Large intestine (tissue), 3 donors: ENCODE data around the gene NHS. TPM values are rescaled to one million over a fixed set of nuclear protein-coding genes. Genes with fewer than 3 reads are reported as not detected.

Experiments
- DNase-seq, 2 donors: peaks; one replicate each; pipeline versions ENCODE4 v3.0.0 to v3.0.0-alpha.2; 2013
- H3K27ac ChIP-seq: one replicate; pipeline ENCODE4 v1.5.1; 2013; ENCODE audit warnings: low read length
- H3K27me3 ChIP-seq: 2 replicates; pipeline ENCODE4 v1.6.1; 2013; ENCODE audit warnings: low read length; ENCODE audit not compliant: control insufficient read depth, insufficient read depth
- H3K36me3 ChIP-seq: 2 replicates; pipeline ENCODE4 v1.6.1; 2013; ENCODE audit warnings: low read length; ENCODE audit not compliant: control insufficient read depth, insufficient read depth
- H3K4me1 ChIP-seq: one replicate; pipeline ENCODE4 v1.6.1; 2013; ENCODE audit warnings: low read length; ENCODE audit not compliant: control insufficient read depth, insufficient read depth
- H3K4me3 ChIP-seq: one replicate; pipeline ENCODE4 v1.5.1; 2013; ENCODE audit warnings: low read length
- H3K9me3 ChIP-seq: one replicate; pipeline ENCODE4 v1.6.1; 2013; ENCODE audit warnings: mild to moderate bottlenecking, low read depth, low read length, moderate library complexity; ENCODE audit not compliant: control insufficient read depth
- WGBS: methylation state at CpG from one replicate; pipeline ENCODE4 v1.1.5; 2013; ENCODE audit warnings: low lambda C conversion rate; ENCODE audit not compliant: insufficient coverage; 5-methylcytosine and 5-hydroxymethylcytosine counted together
- polyA plus RNA-seq: library from polyadenylated mRNA; unstranded; fragments of 120-200 nt; gene quantifications from one replicate; pipeline ENCODE4 v1.2.1, GENCODE V29; 2013

NHS gene
- polyA plus RNA-seq, 1 donor: 6.6 TPM

DNA sequence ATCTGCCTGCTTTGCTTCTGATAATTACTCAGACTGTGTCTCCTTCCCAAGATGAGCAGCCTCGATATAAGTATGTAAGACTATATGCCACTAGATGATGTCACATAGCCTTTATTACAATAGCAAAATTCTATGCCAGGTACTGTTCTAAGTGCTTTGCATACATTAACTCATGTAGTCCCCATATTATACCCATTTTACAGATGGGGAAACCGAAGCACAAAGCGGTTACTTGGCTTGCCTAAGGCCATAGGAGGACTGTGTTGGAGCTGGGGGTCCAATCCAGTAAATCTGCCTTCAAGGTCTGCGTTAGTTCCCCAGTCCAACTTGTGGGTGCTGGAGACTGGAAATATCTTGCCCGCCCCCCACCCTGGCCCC, 361.5 kb downstream of the NHS start:
- H3K4me3 ChIP-seq: peak overlapping the region; percentile 49
- WGBS: no CpG with 5 or more reads among the region's 5 CpGs
- no peaks in the 10 kb centered on the region for H3K36me3 ChIP-seq
- no peaks in the 10 kb centered on the region for H3K27me3 ChIP-seq
- H3K4me1 ChIP-seq: peaks cover 3% of the 10 kb centered on the region
- no peak for DNase-seq
- no peaks in the 10 kb centered on the region for H3K9me3 ChIP-seq
- H3K27ac ChIP-seq: peak overlapping the region; percentile 96

DNA sequence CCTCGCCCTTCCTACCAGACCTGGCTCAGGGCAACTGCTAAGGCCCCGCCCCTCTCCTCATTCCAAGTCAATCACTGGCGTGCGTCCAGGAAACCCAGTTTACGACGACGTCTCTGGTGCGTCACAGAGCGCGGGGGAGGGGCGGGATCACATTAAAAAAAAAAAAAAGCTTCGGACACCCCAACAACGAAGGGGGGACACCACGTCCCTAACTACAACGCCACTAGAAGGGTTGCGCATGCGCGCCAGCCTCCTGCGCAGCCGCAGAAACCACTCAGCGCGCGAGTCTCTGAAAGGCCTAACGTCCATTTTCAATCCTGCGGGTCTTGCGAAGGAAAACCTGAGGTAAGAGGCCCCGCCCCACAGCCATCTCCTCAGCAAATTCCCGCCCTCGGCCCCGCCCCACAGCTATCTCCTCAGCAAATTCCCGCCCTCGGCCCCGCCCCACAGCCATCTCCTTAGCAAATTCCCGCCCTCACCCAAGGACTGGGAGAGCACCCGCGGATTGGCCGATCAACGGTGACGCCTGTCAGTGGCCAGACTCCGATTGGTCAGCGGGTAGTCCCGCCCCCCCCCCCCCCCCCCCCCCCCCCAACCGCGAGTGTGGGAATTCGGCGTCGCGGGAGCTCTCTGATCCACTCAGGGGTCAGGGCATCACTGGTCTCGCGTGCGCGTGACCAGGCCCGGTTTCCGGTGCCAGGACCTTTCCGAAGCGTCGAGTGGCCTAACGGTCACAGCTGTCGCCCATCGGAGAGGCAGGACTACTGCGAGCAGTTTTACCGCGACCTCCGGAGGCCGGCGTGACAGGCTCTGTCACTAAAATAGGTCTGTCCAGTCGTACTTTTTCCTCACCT, 362.1 kb downstream of the NHS start, which contains the start of gene SCML1:
SCML1 (plus strand) TSS at position 638 of the 854 bp plus-strand sequence. CDS start 6,694 bp downstream, outside the sequence.
- H3K27ac ChIP-seq: peak within 1 kb of the TSS; percentile 99
- H3K9me3 ChIP-seq: no peaks in the 10 kb centered on the region
- no peaks in the 10 kb centered on the region for H3K27me3 ChIP-seq
- WGBS: no CpG with 5 or more reads among the region's 67 CpGs
- peaks cover 5% of the 10 kb centered on the region for H3K4me1 ChIP-seq
- peak within 1 kb of the TSS; percentile 92 for H3K4me3 ChIP-seq
- no peaks in the 10 kb centered on the region for H3K36me3 ChIP-seq
- peak; percentile 96 to 97 for DNase-seq

DNA sequence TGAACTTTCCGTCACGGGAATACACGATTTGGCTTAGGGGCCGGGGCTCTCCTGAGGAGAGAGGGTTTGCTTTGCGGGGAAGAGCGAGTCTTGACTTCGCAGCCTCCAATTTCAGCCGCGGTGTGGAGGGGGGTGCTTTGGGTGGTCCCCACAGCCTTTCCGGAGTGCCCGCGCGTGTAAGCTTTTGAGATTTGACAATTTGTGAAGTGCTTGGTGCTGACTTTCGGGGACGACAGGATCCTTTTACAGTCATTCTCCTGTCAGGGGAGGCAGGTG, 362.6 kb downstream of the NHS start:
- no CpG with 5 or more reads among the region's 15 CpGs for WGBS
- peak overlapping the region; percentile 92 for H3K4me3 ChIP-seq
- no peaks in the 10 kb centered on the region for H3K9me3 ChIP-seq
- H3K4me1 ChIP-seq: peaks cover 5% of the 10 kb centered on the region
- DNase-seq: peak in 1 of 2 donors; percentile 62
- peak overlapping the region; percentile 99 for H3K27ac ChIP-seq
- H3K36me3 ChIP-seq: no peaks in the 10 kb centered on the region
- no peaks in the 10 kb centered on the region for H3K27me3 ChIP-seq

- peak in 1 of 2 donors; percentile 60 for DNase-seq
- WGBS: no CpG with 5 or more reads among the region's 45 CpGs
- Histone ChIP-seq H3K27ac (peak overlapping the region; percentile 99), H3K9me3 (no peaks in the 10 kb centered on the region), H3K27me3 (no peaks in the 10 kb centered on the region), H3K4me1 (peaks cover 5% of the 10 kb centered on the region), H3K36me3 (no peaks in the 10 kb centered on the region), H3K4me3 (peak overlapping the region; percentile 92)
Measured at GRCh38 chrX:17737986-17738713, 363.1 kb downstream of the NHS start.

DNA sequence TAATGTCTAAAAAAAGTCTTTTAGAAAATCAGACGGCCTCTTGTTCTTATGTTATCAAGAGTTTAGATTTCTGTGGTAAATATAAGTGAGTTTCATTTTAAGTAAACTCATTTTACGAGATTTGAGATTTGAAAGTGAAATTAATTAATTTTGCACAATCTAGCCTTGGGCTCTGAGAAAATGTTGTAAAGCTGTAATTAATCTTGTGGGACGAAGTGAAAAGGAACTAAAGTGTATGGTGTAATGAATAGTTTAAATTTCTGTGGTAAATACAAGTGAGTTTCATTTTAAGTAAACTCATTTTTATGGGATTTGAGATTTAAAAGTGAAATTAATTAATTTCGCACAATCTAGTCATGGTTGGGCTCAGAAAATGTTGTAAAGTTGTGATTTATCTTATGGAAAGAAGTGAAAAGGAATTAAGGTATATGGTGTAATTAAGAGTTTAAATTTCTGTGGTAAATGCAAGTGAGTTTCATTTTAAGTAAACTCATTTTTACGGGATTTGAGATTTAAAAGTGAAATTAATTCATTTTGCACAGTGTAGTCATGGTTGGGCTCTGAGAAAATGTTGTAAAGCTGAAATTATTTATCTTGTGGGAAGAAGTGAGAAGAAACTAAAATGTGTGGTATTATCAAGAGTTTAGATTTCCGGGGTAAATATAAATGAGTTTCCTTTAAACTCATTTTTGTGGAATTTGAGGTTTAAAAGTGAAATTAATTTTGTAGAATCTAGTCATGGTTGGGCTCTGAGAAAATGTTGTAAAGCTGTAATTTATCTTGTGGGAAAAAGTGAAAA, 363.9 kb downstream of the NHS start:
- DNase-seq: no peak
- no peaks in the 10 kb centered on the region for H3K27me3 ChIP-seq
- no peaks in the 10 kb centered on the region for H3K9me3 ChIP-seq
- WGBS: 28% methylated on average over 3 of the region's 6 CpGs
- peak overlapping the region; percentile 92 for H3K4me3 ChIP-seq
- H3K27ac ChIP-seq: peak overlapping the region; percentile 99
- no peaks in the 10 kb centered on the region for H3K36me3 ChIP-seq
- peaks cover 5% of the 10 kb centered on the region for H3K4me1 ChIP-seq

- no peaks in the 10 kb centered on the region for H3K36me3 ChIP-seq
- no peaks in the 10 kb centered on the region for H3K27me3 ChIP-seq
- H3K9me3 ChIP-seq: no peaks in the 10 kb centered on the region
- WGBS: no CpG with 5 or more reads among the region's 11 CpGs
- no peak overlapping the region for H3K4me3 ChIP-seq
- no peak for DNase-seq
- H3K27ac ChIP-seq: no peak overlapping the region
- peaks cover 5% of the 10 kb centered on the region for H3K4me1 ChIP-seq
Measured at GRCh38 chrX:17740137-17741122, 365.4 kb downstream of the NHS start.

DNA sequence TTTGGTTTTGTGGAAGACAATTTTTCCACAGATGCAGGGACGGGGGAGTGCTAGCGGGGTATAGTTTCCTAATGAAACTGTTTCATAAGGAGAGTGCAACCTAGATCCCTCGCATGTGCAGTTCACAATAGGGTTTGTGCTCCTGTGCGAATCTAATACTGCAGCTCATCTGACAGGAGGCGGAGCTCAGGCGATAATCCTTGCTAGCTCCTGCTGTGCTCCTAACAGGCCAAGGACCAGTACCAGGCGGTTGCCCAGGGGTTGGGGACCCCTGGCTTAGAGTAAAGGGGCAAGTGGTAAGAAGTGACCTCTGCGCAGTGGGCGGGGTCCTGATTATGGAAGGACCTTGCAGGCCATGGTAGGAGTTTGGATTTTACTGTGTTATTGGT, 366.1 kb downstream of the NHS start:
- Histone ChIP-seq H3K4me1 (peaks cover 5% of the 10 kb centered on the region), H3K27me3 (no peaks in the 10 kb centered on the region), H3K9me3 (no peaks in the 10 kb centered on the region), H3K27ac (no peak overlapping the region), H3K4me3 (no peak overlapping the region), H3K36me3 (no peaks in the 10 kb centered on the region)
- WGBS: no CpG with 5 or more reads among the region's 9 CpGs
- peak in 1 of 2 donors; percentile 4 for DNase-seq

- no CpG with 5 or more reads among the region's 2 CpGs for WGBS
- no peak for DNase-seq
- Histone ChIP-seq H3K27ac (no peak overlapping the region), H3K9me3 (no peaks in the 10 kb centered on the region), H3K4me1 (peaks cover 5% of the 10 kb centered on the region), H3K36me3 (no peaks in the 10 kb centered on the region), H3K27me3 (no peaks in the 10 kb centered on the region), H3K4me3 (no peak overlapping the region)
Measured at GRCh38 chrX:17743913-17744312, 368.9 kb downstream of the NHS start.

GRCh38 chrX:17744896-17745523, 370.0 kb downstream of the NHS start:
- Histone ChIP-seq H3K27me3 (no peaks in the 10 kb centered on the region), H3K27ac (no peak overlapping the region), H3K36me3 (no peaks in the 10 kb centered on the region), H3K4me1 (peaks cover 5% of the 10 kb centered on the region), H3K4me3 (no peak overlapping the region), H3K9me3 (no peaks in the 10 kb centered on the region)
- DNase-seq: peak in 1 of 2 donors; percentile 2
- 60% methylated on average over 1 of the region's 2 CpGs for WGBS
